BJ (cell line): ENCODE results near the gene SLIT3. TPM values are rescaled to one million over a fixed set of nuclear protein-coding genes. Genes with fewer than 3 reads are reported as not detected.

Experiments
- CTCF ChIA-PET: fragments of 350-600 bp; formaldehyde crosslinking; extraction: SDS; loops from one replicate; lab custom pipeline; 2021; ENCODE audit warnings: antibody characterized with exemption, inconsistent platforms; lab: Yijun Ruan, JAX
- POLR2A ChIA-PET: fragments of 300-600 bp; sonication (Branson Sonifier 250); formaldehyde crosslinking; extraction: SDS; loops from one replicate; lab custom pipeline; 2021; ENCODE audit warnings: antibody characterized with exemption; lab: Charles Lee
- DNase-seq: peaks from one replicate; pipeline ENCODE4 v3.0.0-alpha.2; 2011; ENCODE audit warnings: low read depth
- H3K27me3 ChIP-seq: 2 replicates; pipeline ENCODE4 v1.6.0; 2011; ENCODE audit warnings: low read length; ENCODE audit not compliant: control insufficient read depth, insufficient read depth
- H3K36me3 ChIP-seq: 2 replicates; pipeline ENCODE4 v1.5.1; 2011; ENCODE audit warnings: low read length; ENCODE audit not compliant: control insufficient read depth, insufficient read depth
- H3K4me3 ChIP-seq: 2 replicates; pipeline ENCODE4 v1.5.1; 2011; ENCODE audit warnings: low read depth, mild to moderate bottlenecking, control low read depth, low read length
- CTCF ChIP-seq: IDR thresholded peaks from 2 replicates; pipeline ENCODE4 v1.5.1; 2011; ENCODE audit warnings: low read depth, mild to moderate bottlenecking, control low read depth, inconsistent platforms, low read length, moderate library complexity; ENCODE audit not compliant: insufficient read depth
- polyA plus RNA-seq: library from polyadenylated mRNA; depleted of rRNA; stranded (reverse); fragments of >200 nt; gene quantifications from 2 replicates; pipeline ENCODE4 v1.2.3, GENCODE V29; 2011

The SLIT3 gene
- polyA plus RNA-seq, 1 experiment: 26.8 TPM

DNA sequence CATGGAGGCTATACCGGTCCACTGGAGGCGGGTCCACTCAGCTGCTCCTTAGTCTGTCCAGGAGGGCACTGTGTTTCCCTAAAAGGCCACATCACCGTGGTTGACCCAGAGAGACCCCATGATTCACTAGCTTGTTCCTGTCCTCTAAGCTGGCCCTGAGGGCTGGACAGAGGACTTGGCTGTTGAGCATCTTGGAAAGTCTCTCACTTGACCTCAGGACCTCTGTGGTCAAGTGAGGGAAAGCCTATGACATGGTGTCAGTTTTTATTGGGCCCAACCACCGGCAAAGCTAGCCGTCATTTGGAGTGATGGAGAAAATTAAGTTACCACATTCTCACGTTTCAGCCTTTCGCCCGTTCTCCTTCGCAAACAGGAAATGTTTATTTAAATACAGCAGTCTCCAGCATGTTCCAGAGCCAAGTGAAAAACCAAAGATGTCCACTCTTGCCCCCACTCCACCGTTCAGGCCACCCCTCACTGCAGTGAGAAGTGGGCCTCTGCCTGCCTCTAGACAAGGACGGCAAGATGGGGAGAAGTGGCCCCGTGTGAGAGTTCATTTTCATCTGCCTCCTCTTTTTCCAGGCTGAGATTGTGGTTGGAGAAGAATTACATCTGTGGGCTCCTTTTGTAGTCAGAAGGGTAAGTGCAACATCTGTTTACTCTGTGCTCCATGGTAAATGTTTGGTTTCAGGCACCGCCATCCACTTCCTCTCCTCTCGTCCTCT lies 4.4 kb downstream of the SLIT3 start:
- ChIA-PET POLR2A (interaction anchor here (0.6 kb wide), 1 partner anchor 334 kb away, joined by 5 read pairs; no protein-coding TSS in a partner anchor), CTCF (interaction anchor here (1.5 kb wide), 1 partner anchor 309 kb away, joined by 5 read pairs; no protein-coding TSS in a partner anchor)
- Histone ChIP-seq H3K27me3 (peaks cover 3% of the 10 kb centered on the region; the same call in 1 of the 2 replicates), H3K4me3 (no peak overlapping the region), H3K36me3 (0 out of 2 replicates have a peak, but pooled peaks cover 1% of the 10 kb centered on the region)
- no peak for TF ChIP-seq CTCF
- DNase-seq: peak; percentile 85

DNA sequence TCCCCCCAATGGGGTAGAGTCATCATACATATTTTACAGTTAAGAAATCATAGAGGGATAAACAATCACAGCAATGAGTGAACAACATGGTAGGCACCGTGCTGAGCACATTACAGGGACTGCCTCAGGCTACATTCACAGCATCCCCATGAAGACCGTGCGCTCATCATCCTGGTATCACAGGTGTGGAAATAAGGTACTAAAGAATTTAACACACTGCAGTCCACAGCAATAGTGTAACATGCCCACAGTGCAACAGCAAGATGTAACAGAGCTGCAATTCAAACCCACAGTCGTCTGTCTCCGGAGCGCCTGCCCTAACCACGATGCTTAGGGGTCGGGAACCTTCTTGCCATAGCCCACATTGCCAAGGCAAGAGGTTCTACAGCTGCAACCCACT lies 5.6 kb downstream of the SLIT3 start:
- Histone ChIP-seq H3K27me3 (peaks cover 3% of the 10 kb centered on the region; the same call in 1 of the 2 replicates), H3K4me3 (no peak overlapping the region), H3K36me3 (0 out of 2 replicates have a peak, but pooled peaks cover 1% of the 10 kb centered on the region)
- ChIA-PET CTCF (interaction anchor here (0.6 to 0.7 kb wide), 2 partner anchors 28 to 495 kb away, joined by 3 read pairs; no protein-coding TSS in a partner anchor), POLR2A (no interaction called here)
- DNase-seq: no peak
- TF ChIP-seq CTCF: no peak

GRCh38 chr5:169294621-169295020 lies 6.3 kb downstream of the SLIT3 start:
- CTCF ChIA-PET: interaction anchor here (0.7 kb wide), 1 partner anchor 28 kb away, joined by 3 read pairs; no protein-coding TSS in a partner anchor
- DNase-seq: no peak
- 0 out of 2 replicates have a peak, but pooled peaks cover 1% of the 10 kb centered on the region for H3K36me3 ChIP-seq
- POLR2A ChIA-PET: no interaction called here
- no peak for TF ChIP-seq CTCF
- H3K4me3 ChIP-seq: no peak overlapping the region
- peaks cover 3% of the 10 kb centered on the region; the same call in 1 of the 2 replicates for H3K27me3 ChIP-seq

- CTCF ChIA-PET: interaction anchor here (0.6 to 1.5 kb wide), 5 partner anchors 10 to 304 kb away, joined by 3 to 4 read pairs (median 3); no protein-coding TSS in a partner anchor
These were observed 9.1 kb downstream of the SLIT3 start for GRCh38 chr5:169291877-169292276.

More at GRCh38 chr5:169291877-169292276, 9.1 kb downstream of the SLIT3 start:
- Histone ChIP-seq H3K4me3 (no peak overlapping the region), H3K36me3 (no peaks in the 10 kb centered on the region), H3K27me3 (no peaks in the 10 kb centered on the region)
- POLR2A ChIA-PET: no interaction called here
- DNase-seq: no peak
- no peak for TF ChIP-seq CTCF
